Gastroesophageal sphincter (tissue), 4 donors: ENCODE data around the gene CSNK2A1. TPM values are rescaled to one million over a fixed set of nuclear protein-coding genes. Genes with fewer than 3 reads are reported as not detected.
"Not testable (repeated sequence)": the region's sequence is repeated elsewhere in the genome, so short reads cannot be mapped to it uniquely, and the experiment has no call there.

Experiments
- ATAC-seq: fragments of 150-250 bp; one replicate; pipeline ENCODE4 v1.9.1; 2016; ENCODE audit warnings: mild to moderate bottlenecking, moderate library complexity
- H3K27ac ChIP-seq, 4 donors: fragments of 200-600 bp; sonication (generic) in 3 of 4; 1 replicate in 3 of 4; 2 replicates in 1 of 4; pipeline ENCODE4 v1.5.1; 2016 to 2019
- H3K27me3 ChIP-seq: fragments of 200-600 bp; sonication (generic); one replicate; pipeline ENCODE4 v1.5.1; 2019
- H3K36me3 ChIP-seq, 2 donors: fragments of 200-600 bp; sonication (generic); one replicate each; pipeline ENCODE4 v1.5.1; 2019; ENCODE audit warnings: control low read depth in 1 of 2
- H3K4me1 ChIP-seq, 3 donors: fragments of 200-600 bp; sonication (generic); 1 replicate in 2 of 3; 2 replicates in 1 of 3; pipeline ENCODE4 v1.5.1; 2016 to 2019; ENCODE audit warnings: control low read depth in 2 of 3
- H3K4me3 ChIP-seq, 2 donors: fragments of 200-600 bp; sonication (generic); one replicate each; pipeline ENCODE4 v1.5.1; 2019; ENCODE audit warnings: mild to moderate bottlenecking in 1 of 2, moderate library complexity in 1 of 2
- H3K9me3 ChIP-seq, 3 donors: fragments of 200-600 bp; sonication (generic); one replicate each; pipeline ENCODE4 v1.5.1; 2017 to 2019; ENCODE audit warnings: control low read depth in 2 of 3
- EP300 ChIP-seq: sonication (generic); formaldehyde crosslinking; IDR thresholded peaks from one replicate; pipeline ENCODE4 v1.6.1; 2017; ENCODE audit warnings: antibody characterized with exemption, mild to moderate bottlenecking
- POLR2A ChIP-seq, 2 donors: fragments of 450-650 bp; IDR thresholded peaks; one replicate each; pipeline ENCODE4 v1.6.1; 2017; ENCODE audit warnings: antibody characterized with exemption in 2 of 2, mild to moderate bottlenecking in 2 of 2, moderate library complexity in 1 of 2
- POLR2AphosphoS5 ChIP-seq: sonication (generic); formaldehyde crosslinking; IDR thresholded peaks from one replicate; pipeline ENCODE4 v1.6.1; 2017; ENCODE audit warnings: antibody characterized with exemption
- WGBS, 2 donors: methylation state at CpG; one replicate each; pipeline ENCODE4 v1.1.5; 2018; ENCODE audit warnings: low coverage in 1 of 2; 5-methylcytosine and 5-hydroxymethylcytosine counted together
- total RNA-seq, 4 donors: library from RNA; depleted of rRNA; stranded (reverse); fragments of >200 nt; gene quantifications; one replicate each; pipeline ENCODE4 v1.1.0, GENCODE V29; 2016
- TF ChIP-seq, protein P1 (sequence below), 4 experiments: fragments of 200-600 bp in 2 of 4; fragments of 450-650 bp in 2 of 4; sonication (generic) in 1 of 4; IDR thresholded peaks; one replicate each; pipeline ENCODE4 v1.5.1; 2017 to 2019; ENCODE audit warnings: antibody characterized with exemption in 4 of 4, mild to moderate bottlenecking in 2 of 4, moderate library complexity in 2 of 4

The CSNK2A1 gene
- total RNA-seq, 4 donors from 2014 or later: 69.1 to 109 (median 92.2) TPM

DNA sequence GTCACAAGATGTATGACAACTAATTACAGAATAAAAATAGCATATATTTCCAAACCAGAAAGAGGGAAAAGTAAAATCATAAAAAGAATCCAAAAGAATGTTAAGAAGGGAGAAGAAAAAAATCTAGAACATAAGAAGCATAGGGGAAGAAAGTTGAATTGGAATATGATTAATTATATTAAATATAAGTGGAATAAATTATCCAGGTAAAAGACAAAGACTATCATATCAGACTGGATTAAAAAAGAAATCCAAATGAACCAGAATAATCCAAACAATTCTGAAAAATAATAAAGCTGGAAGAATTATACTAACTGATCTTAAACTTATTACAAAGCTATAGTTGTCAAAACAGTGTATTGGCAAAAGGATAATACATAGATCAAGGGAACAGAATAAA, 23.6 kb downstream of the CSNK2A1 start:
- TF ChIP-seq POLR2A (IDR thresholded peaks at IDR 0.05) (no peak), POLR2AphosphoS5 (no peak), EP300 (no peak)
- TF ChIP-seq, protein P1, sequence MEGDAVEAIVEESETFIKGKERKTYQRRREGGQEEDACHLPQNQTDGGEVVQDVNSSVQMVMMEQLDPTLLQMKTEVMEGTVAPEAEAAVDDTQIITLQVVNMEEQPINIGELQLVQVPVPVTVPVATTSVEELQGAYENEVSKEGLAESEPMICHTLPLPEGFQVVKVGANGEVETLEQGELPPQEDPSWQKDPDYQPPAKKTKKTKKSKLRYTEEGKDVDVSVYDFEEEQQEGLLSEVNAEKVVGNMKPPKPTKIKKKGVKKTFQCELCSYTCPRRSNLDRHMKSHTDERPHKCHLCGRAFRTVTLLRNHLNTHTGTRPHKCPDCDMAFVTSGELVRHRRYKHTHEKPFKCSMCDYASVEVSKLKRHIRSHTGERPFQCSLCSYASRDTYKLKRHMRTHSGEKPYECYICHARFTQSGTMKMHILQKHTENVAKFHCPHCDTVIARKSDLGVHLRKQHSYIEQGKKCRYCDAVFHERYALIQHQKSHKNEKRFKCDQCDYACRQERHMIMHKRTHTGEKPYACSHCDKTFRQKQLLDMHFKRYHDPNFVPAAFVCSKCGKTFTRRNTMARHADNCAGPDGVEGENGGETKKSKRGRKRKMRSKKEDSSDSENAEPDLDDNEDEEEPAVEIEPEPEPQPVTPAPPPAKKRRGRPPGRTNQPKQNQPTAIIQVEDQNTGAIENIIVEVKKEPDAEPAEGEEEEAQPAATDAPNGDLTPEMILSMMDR (IDR thresholded peaks at IDR 0.05): no peak
- Histone ChIP-seq H3K27me3 (no peaks in the 10 kb centered on the region), H3K36me3 (peaks cover 0 to 33% of the 10 kb centered on the region in 2 donors), H3K9me3 (peaks cover 0 to 16% (median 0%) of the 10 kb centered on the region in 3 donors), H3K4me3 (no peak overlapping the region), H3K4me1 (peaks cover 0 to 10% (median 0%) of the 10 kb centered on the region in 3 donors), H3K27ac (no peak overlapping the region)
- no peak for ATAC-seq

DNA sequence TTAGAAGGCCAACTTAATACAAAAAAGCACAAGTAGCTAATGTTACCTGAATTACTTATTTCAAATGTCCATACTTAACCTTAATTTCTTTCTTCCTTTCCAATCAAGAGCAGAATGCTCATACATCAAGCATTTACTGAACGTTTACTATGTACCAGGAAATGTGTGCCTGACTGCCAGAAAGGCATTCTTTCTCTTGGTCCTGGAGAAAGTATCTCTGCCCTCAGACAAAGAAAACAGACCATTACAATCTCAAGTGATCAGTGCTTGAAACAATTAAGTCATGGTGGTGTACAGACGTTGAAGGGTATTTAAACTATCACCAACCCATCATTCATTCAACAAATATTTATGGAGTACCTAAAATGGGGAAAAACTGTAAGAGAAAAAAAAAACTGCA, 26.4 kb downstream of the CSNK2A1 start:
- TF ChIP-seq EP300 (no peak), POLR2A (IDR thresholded peaks at IDR 0.05) (no peak), POLR2AphosphoS5 (no peak)
- TF ChIP-seq, protein P1 (IDR thresholded peaks at IDR 0.05): no peak
- peaks cover 0 to 7% of the 10 kb centered on the region in 2 donors for H3K36me3 ChIP-seq
- peaks cover 0 to 16% (median 0%) of the 10 kb centered on the region in 3 donors for H3K9me3 ChIP-seq
- H3K4me1 ChIP-seq: peaks cover 0 to 36% (median 0%) of the 10 kb centered on the region in 3 donors
- H3K27me3 ChIP-seq: no peaks in the 10 kb centered on the region
- ATAC-seq: no peak
- H3K27ac ChIP-seq: no peak overlapping the region
- no peak overlapping the region for H3K4me3 ChIP-seq
- 12 to 20% methylated on average over 2 of the region's 2 CpGs for WGBS, 2 donors

DNA sequence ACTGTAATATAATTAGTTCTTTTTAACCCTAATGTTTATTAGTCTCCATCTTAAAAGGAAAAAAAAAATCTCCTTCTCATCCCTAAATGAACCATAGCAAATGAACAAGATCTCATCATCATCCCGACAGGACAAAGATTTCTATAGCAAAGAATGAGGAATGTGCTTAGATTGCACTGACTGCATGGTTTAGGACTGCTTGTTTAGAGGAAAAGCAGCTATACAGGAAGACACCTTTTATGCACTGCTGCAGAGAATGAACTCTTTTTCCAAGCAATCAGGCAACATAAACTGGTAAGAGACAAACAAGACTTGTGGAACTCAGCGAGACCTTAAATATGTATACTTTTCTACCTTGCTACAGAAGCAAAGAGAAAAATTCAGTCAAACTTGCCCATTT, 26.8 kb downstream of the CSNK2A1 start:
- Histone ChIP-seq H3K27me3 (no peaks in the 10 kb centered on the region), H3K4me1 (peaks cover 0 to 39% (median 0%) of the 10 kb centered on the region in 3 donors), H3K9me3 (peaks cover 0 to 16% (median 0%) of the 10 kb centered on the region in 3 donors), H3K4me3 (no peak overlapping the region), H3K36me3 (peaks cover 0 to 7% of the 10 kb centered on the region in 2 donors), H3K27ac (no peak overlapping the region)
- TF ChIP-seq POLR2AphosphoS5: no peak
- TF ChIP-seq, protein P1 (IDR thresholded peaks at IDR 0.05): no peak
- no peak for TF ChIP-seq EP300
- no peak for TF ChIP-seq POLR2A (IDR thresholded peaks at IDR 0.05)
- 67 to 77% methylated on average over 2 of the region's 2 CpGs for WGBS, 2 donors
- ATAC-seq: no peak

DNA sequence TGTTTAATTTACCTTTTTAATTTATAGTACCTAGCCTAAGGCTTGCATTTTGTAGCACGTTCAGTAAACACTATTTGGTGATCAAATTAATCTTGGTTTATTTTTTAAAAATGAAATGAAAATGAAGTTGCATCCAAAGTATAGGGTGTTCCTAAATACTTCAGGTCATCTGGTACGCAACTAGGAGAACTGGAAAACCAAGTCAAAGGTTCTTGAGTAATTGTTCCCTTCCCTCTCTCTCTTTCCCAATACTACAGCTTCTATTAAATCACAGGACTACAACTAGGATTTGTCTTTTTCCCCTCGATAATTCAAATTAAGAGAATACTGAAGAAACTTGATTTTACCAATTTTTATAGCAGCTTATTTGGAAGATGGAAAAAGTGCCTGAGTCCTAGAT, 27.9 kb downstream of the CSNK2A1 start:
- TF ChIP-seq, protein P1 (IDR thresholded peaks at IDR 0.05): no peak
- TF ChIP-seq EP300: no peak
- no peak for TF ChIP-seq POLR2A (IDR thresholded peaks at IDR 0.05)
- TF ChIP-seq POLR2AphosphoS5: no peak
- Histone ChIP-seq H3K4me1 (peaks cover 0 to 41% (median 0%) of the 10 kb centered on the region in 3 donors), H3K36me3 (peaks cover 0 to 6% of the 10 kb centered on the region in 2 donors), H3K9me3 (peaks cover 0 to 14% (median 0%) of the 10 kb centered on the region in 3 donors), H3K27me3 (no peaks in the 10 kb centered on the region), H3K4me3 (no peak overlapping the region), H3K27ac (no peak overlapping the region)
- 77 to 95% methylated on average over 3 of the region's 3 CpGs for WGBS, 2 donors
- ATAC-seq: no peak

DNA sequence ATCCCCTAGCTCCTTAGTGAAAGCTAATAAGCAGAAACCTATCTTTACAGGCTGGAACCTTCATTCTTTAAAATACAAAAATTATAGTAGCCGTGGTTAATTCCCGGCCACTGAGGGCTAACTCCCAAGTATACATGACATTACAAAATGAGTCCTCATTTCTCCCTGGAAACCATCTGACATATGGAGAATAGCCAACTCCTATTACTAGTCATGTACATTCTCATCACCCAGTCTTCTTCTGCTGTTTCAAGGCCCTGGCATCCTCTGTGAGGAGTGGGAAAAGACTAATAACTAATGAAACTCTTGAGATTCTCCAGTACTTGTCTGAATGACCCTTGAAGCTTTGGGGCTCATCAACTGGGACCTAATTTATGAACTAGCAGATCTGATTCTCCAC, 30.2 kb downstream of the CSNK2A1 start:
- TF ChIP-seq, protein P1 (IDR thresholded peaks at IDR 0.05): no peak
- TF ChIP-seq EP300 (no peak), POLR2A (IDR thresholded peaks at IDR 0.05) (no peak), POLR2AphosphoS5 (no peak)
- Histone ChIP-seq H3K36me3 (no peaks in the 10 kb centered on the region), H3K9me3 (no peaks in the 10 kb centered on the region), H3K27ac (no peak overlapping the region), H3K4me1 (peaks cover 0 to 55% (median 3%) of the 10 kb centered on the region in 3 donors), H3K4me3 (no peak overlapping the region), H3K27me3 (no peaks in the 10 kb centered on the region)
- 41 to 80% methylated on average over 2 of the region's 2 CpGs for WGBS, 2 donors
- no peak for ATAC-seq

DNA sequence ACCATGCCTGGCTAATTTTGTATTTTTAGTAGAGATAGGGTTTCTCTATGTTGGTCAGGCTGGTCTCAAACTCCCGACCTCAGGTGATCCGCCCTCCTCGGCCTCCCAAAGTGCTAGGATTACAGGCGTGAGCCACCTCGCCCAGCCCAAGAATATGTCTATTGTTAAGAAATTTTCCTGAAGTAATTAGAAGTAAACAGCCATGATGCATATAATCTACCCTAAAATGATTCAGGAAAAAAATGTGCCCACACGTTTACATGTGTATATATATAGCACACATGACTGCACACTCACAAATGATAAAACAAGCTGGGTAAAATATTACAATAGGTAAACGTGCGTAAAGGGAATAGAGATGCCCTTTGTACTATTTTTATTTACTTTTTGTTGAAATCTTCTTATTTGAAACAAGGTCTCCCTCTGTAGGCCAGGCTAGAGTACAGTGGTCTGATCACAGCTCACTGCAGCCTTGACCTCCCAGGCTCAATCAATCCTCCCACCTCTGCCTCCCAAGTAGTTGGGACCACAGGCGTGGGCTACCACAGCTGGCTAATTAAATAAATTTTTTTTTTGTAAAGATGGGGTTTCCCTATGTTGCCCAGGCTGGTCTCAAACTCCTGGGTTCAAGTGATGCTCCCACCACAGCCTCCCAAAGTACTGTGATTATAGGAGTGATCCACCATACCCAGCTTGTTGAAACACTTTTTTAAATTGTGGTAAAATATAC, 33.1 kb downstream of the CSNK2A1 start:
- H3K27me3 ChIP-seq, H3K4me3 ChIP-seq, H3K9me3 ChIP-seq, H3K27ac ChIP-seq, ATAC-seq: not testable (repeated sequence)
- Histone ChIP-seq H3K4me1 (peaks cover 0 to 54% (median 3%) of the 10 kb centered on the region in 3 donors), H3K36me3 (peaks cover 5 to 21% of the 10 kb centered on the region in 2 donors)
- 81 to 87% methylated on average over 8 to 9 of the region's 9 CpGs for WGBS, 2 donors

DNA sequence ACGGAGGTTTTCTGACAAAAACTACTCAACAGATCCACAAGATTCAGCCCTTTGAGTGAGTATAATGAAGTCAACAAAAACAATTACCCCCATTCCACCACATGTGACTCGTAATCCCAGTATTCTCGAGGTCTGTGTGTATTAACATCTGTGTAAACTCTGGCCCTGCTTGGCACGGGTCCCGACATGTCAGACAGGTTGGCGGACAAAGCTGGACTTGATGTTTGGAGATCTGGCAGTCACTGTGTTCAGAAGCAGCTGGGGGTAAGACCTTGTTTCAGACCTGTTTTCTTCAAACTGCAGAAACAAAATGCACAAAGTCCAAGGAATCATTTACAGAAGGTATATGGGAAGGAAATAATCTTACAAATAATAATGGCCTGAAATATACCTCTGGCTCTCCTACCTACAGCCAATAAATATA, 35.2 kb downstream of the CSNK2A1 start:
- H3K9me3 ChIP-seq, ATAC-seq, H3K27me3 ChIP-seq, H3K27ac ChIP-seq, H3K4me3 ChIP-seq: not testable (repeated sequence)
- 17 to 37% methylated on average over 1 to 3 of the region's 6 CpGs for WGBS, 2 donors
- H3K36me3 ChIP-seq: peaks cover 11 to 37% of the 10 kb centered on the region in 2 donors
- peaks cover 0 to 39% (median 3%) of the 10 kb centered on the region in 3 donors for H3K4me1 ChIP-seq
